K562 (cell line): Measurements from ENCODE around the gene DSTYK. TPM values are rescaled to one million over a fixed set of nuclear protein-coding genes. Genes with fewer than 3 reads are reported as not detected.
A peak's percentile ranks its signal among the peaks of the same experiment; 100 is the strongest.

ENCODE experiments used
- CCNT2 ChIP-seq: IDR thresholded peaks from 2 replicates; pipeline ENCODE4 v1.6.1; 2011; ENCODE audit warnings: borderline replicate concordance, low read depth, mild to moderate bottlenecking, moderate library complexity, mixed read lengths, low read length; ENCODE audit not compliant: insufficient read length; ENCODE audit errors: extremely low read depth
- NFATC3 ChIP-seq: fragments of 450-650 bp; IDR thresholded peaks from 2 replicates; pipeline ENCODE4 v1.6.1; 2017; ENCODE audit warnings: mild to moderate bottlenecking
- NR2C2 ChIP-seq, 2 experiments: fragments of 200-800 bp in 1 of 2; sonication (Bioruptor generic) in 1 of 2; sonication (generic) in 1 of 2; formaldehyde crosslinking in 1 of 2; IDR thresholded peaks; 2 replicates each; pipeline versions ENCODE4 v1.6.1 to v1.8.0; 2016 to 2022; ENCODE audit warnings: mild to moderate bottlenecking in 1 of 2, missing compliant biosample characterization in 1 of 2, missing genetic modification characterization in 1 of 2, missing genetic modification reagents in 1 of 2
- PHTF2 ChIP-seq: fragments of 250-450 bp; sonication (Bioruptor Pico); IDR thresholded peaks from 2 replicates; pipeline ENCODE4 v1.5.0; 2021; ENCODE audit warnings: mild to moderate bottlenecking
- POLR3G ChIP-seq: IDR thresholded peaks from 2 replicates; pipeline ENCODE4 v1.6.1; 2011; ENCODE audit not compliant: insufficient read length, insufficient replicate concordance; ENCODE audit errors: extremely low read depth
- RBM22 ChIP-seq: fragments of 200-400 bp; formaldehyde crosslinking; IDR thresholded peaks from 2 replicates; pipeline ENCODE4 v1.6.1; 2018; ENCODE audit warnings: low read length, low read depth; ENCODE audit not compliant: poor library complexity, severe bottlenecking
- SMAD1 ChIP-seq: fragments of 150-350 bp; IDR thresholded peaks from 2 replicates; pipeline ENCODE4 v1.6.1; 2014; ENCODE audit warnings: low read length, low read depth; ENCODE audit not compliant: partially characterized antibody
- SNIP1 ChIP-seq: fragments of 450-650 bp; IDR thresholded peaks from 2 replicates; pipeline ENCODE4 v1.7.1; 2017; ENCODE audit warnings: low read depth, mild to moderate bottlenecking
- TEAD1 ChIP-seq, 2 experiments: fragments of 450-650 bp in 1 of 2; sonication (generic) in 1 of 2; formaldehyde crosslinking; IDR thresholded peaks; 2 replicates each; pipeline versions ENCODE4 v1.4.0 to v1.8.0; 2020 to 2022; ENCODE audit warnings: mild to moderate bottlenecking in 2 of 2, missing genetic modification reagents in 1 of 2
- TRIM28 ChIP-seq: fragments of 450-650 bp; IDR thresholded peaks from 2 replicates; pipeline ENCODE4 v1.6.1; 2017
- VEZF1 ChIP-seq: fragments of 200-800 bp; sonication (Bioruptor generic); IDR thresholded peaks from 2 replicates; pipeline ENCODE4 v1.6.1; 2017; ENCODE audit warnings: missing genetic modification characterization, missing compliant biosample characterization
- ZBTB49 ChIP-seq: sonication (generic); formaldehyde crosslinking; IDR thresholded peaks from 2 replicates; pipeline ENCODE4 v1.8.0; 2022; ENCODE audit warnings: missing genetic modification reagents, mild to moderate bottlenecking, borderline replicate concordance
- ZNF146 ChIP-seq: IDR thresholded peaks from one replicate; pipeline ENCODE4 v1.6.1; 2018; ENCODE audit warnings: missing compliant biosample characterization; ENCODE audit not compliant: unreplicated experiment
- ZNF407 ChIP-seq: fragments of 450-650 bp; IDR thresholded peaks from 2 replicates; pipeline ENCODE4 v1.6.1; 2016; ENCODE audit warnings: low read depth
- ZNF77 ChIP-seq: fragments of 250-450 bp; sonication (Bioruptor Pico); IDR thresholded peaks from 2 replicates; pipeline ENCODE4 v1.5.0; 2020
- polyA plus RNA-seq, 8 experiments: library from polyadenylated mRNA; depleted of rRNA in 4 of 8; stranded (reverse) in 5 of 8; unstranded in 3 of 8; fragments of >200 nt; fragmentation: Nextera tagmentation in 2 of 8; fragmentation: Illumina TruSeq in 1 of 8; extraction: Ambion mirVana in 2 of 8; extraction: Trizol in 1 of 8; gene quantifications; 2 replicates each; pipeline versions ENCODE4 v1.2.1 to v1.2.3, GENCODE V29; 2011 to 2014; ENCODE audit warnings: inconsistent platforms in 1 of 8, missing spikeins in 1 of 8
- total RNA-seq, 7 experiments: library from RNA; depleted of rRNA in 6 of 7; stranded (reverse); fragments of >200 nt in 6 of 7; fragmentation: Illumina TruSeq in 2 of 7; extraction: Trizol in 2 of 7; gene quantifications; 2 replicates each; pipeline versions ENCODE4 v1.2.1 to v1.2.3, GENCODE V29; 2011 to 2021; ENCODE audit warnings: low replicate concordance in 1 of 7

DSTYK gene
- total and polyA plus RNA-seq, 9 of the 15 experiments (the other 6 are each of a cell fraction or from before 2014, with no cell fraction given), result 4.2 to 7.1 (median 6.2) TPM

GRCh38 chr1:205170532-205171269 is 40.8 kb downstream of the DSTYK start (continued):
- TF ChIP-seq SNIP1 (no peak), ZNF146 (CRISPR knock-in tag) (no peak), NR2C2 (CRISPR knock-in tag; IDR thresholded peaks at IDR 0.05) (no peak), NR2C2 (tag; IDR thresholded peaks at IDR 0.05) (peak; percentile 80), POLR3G (no peak), ZBTB49 (CRISPR knock-in tag) (no peak), SMAD1 (no peak), TRIM28 (no peak), ZNF77 (CRISPR knock-in tag) (no peak), CCNT2 (no peak), VEZF1 (0 out of 2 replicates have a peak, but pooled peaks have one; percentile 49), PHTF2 (CRISPR knock-in tag) (no peak), TEAD1 (CRISPR knock-in tag; IDR thresholded peaks at IDR 0.05) (peak in 1 of 2 experiments; percentile 66; a peak in 1 of 4 replicates), RBM22 (no peak), ZNF407 (no peak), NFATC3 (peak; percentile 21; the same call in 1 of the 2 replicates)
